Bronchial epithelial cell (primary cell): ENCODE data around the gene PLCE1. TPM values are rescaled to one million over a fixed set of nuclear protein-coding genes. Genes with fewer than 3 reads are reported as not detected.

ENCODE experiments used
- DNase-seq: peaks from one replicate; pipeline ENCODE4 v3.0.0-alpha.2; 2010; ENCODE audit warnings: low read depth
- FAIRE-seq: peaks from 2 replicates; lab custom pipeline; 2011; peaks lifted over from hg19 to GRCh38; lab: Jason Lieb, UNC
- H3K27me3 ChIP-seq: 2 replicates; pipeline ENCODE4 v1.5.1; 2011; ENCODE audit warnings: low read length; ENCODE audit not compliant: control insufficient read depth, insufficient read depth
- H3K36me3 ChIP-seq: 2 replicates; pipeline ENCODE4 v1.5.1; 2011; ENCODE audit warnings: low read length; ENCODE audit not compliant: control insufficient read depth, insufficient read depth
- H3K4me3 ChIP-seq: 2 replicates; pipeline ENCODE4 v1.5.1; 2011; ENCODE audit warnings: mild to moderate bottlenecking, low read depth, low read length, control low read depth
- total RNA-seq: library from RNA; depleted of rRNA; stranded (reverse); fragments of >200 nt; gene quantifications from 2 replicates; pipeline ENCODE4 v1.2.1, GENCODE V29; 2014
- TF ChIP-seq, protein P1 (sequence below): IDR thresholded peaks from 2 replicates; pipeline ENCODE4 v1.5.1; 2011; ENCODE audit warnings: mild to moderate bottlenecking, moderate library complexity, low read length, control low read depth, inconsistent platforms; ENCODE audit not compliant: insufficient read depth, severe bottlenecking

PLCE1 gene
- total RNA-seq, 1 donor from 2014 or later: 0.26 TPM

GRCh38 chr10:94012834-94013233 is 19.1 kb downstream of the PLCE1 start:
- DNase-seq: no peak
- H3K36me3 ChIP-seq: no peaks in the 10 kb centered on the region
- FAIRE-seq: no peak
- no peaks in the 10 kb centered on the region for H3K27me3 ChIP-seq
- no peak overlapping the region for H3K4me3 ChIP-seq
- TF ChIP-seq, protein P1, sequence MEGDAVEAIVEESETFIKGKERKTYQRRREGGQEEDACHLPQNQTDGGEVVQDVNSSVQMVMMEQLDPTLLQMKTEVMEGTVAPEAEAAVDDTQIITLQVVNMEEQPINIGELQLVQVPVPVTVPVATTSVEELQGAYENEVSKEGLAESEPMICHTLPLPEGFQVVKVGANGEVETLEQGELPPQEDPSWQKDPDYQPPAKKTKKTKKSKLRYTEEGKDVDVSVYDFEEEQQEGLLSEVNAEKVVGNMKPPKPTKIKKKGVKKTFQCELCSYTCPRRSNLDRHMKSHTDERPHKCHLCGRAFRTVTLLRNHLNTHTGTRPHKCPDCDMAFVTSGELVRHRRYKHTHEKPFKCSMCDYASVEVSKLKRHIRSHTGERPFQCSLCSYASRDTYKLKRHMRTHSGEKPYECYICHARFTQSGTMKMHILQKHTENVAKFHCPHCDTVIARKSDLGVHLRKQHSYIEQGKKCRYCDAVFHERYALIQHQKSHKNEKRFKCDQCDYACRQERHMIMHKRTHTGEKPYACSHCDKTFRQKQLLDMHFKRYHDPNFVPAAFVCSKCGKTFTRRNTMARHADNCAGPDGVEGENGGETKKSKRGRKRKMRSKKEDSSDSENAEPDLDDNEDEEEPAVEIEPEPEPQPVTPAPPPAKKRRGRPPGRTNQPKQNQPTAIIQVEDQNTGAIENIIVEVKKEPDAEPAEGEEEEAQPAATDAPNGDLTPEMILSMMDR: no peak

DNA sequence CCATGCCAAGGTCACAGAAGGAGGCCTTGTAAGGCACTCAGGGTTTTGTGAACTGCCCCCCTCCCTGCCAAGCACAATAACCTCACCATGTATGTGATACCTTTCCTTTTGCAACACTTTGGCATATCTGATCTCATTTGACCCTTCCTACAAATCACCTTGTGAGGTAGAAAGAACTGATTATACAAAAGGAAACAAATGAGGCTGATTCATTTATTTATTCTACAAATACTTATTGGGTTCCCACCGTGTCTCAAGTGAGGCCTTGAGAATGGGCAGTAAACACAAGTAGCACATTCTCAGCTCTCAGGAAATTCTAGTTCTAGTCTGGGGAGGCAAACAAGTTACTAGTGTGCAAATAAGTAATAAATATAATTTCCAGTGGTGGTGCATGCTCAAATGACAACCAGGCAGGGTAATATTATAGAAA is 19.6 kb downstream of the PLCE1 start:
- no peak for DNase-seq
- H3K27me3 ChIP-seq: no peaks in the 10 kb centered on the region
- TF ChIP-seq, protein P1: no peak
- no peaks in the 10 kb centered on the region for H3K36me3 ChIP-seq
- H3K4me3 ChIP-seq: no peak overlapping the region
- no peak for FAIRE-seq

- TF ChIP-seq, protein P1: no peak
- Histone ChIP-seq H3K4me3 (no peak overlapping the region), H3K27me3 (no peaks in the 10 kb centered on the region), H3K36me3 (no peaks in the 10 kb centered on the region)
- DNase-seq (no peak), FAIRE-seq (no peak)
These were observed 20.6 kb downstream of the PLCE1 start for GRCh38 chr10:94014304-94014703.

- TF ChIP-seq, protein P1: no peak
- Histone ChIP-seq H3K4me3 (no peak overlapping the region), H3K36me3 (no peaks in the 10 kb centered on the region), H3K27me3 (no peaks in the 10 kb centered on the region)
- DNase-seq: no peak
- no peak for FAIRE-seq
These were observed 23.3 kb downstream of the PLCE1 start for GRCh38 chr10:94016727-94017714.

- no peaks in the 10 kb centered on the region for H3K36me3 ChIP-seq
- TF ChIP-seq, protein P1: no peak
- no peaks in the 10 kb centered on the region for H3K27me3 ChIP-seq
- FAIRE-seq: no peak
- DNase-seq: peak; percentile 23
- no peak overlapping the region for H3K4me3 ChIP-seq
These were observed 24.4 kb downstream of the PLCE1 start for GRCh38 chr10:94018107-94018506.

DNA sequence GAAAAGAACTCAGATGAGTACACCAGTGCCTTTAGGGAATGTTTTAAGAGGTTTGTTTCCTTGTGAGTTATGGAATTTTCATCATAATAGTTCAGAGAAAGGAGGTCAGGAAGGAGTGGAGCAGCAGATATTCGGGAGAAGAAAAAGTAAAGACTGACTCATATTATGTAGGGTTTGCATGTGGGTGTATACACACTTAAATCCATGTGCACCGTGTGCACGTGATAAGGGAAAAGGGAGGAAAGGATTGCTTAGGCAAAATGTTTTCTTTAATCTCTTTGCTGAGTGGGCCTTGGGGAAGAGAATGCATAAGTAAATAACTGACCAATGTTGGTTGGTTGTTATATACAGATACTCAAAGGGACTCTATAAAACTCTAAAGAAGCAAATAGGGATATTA is 30.2 kb downstream of the PLCE1 start:
- TF ChIP-seq, protein P1: no peak
- no peak for FAIRE-seq

More for the DNA sequence above, 30.2 kb downstream of the PLCE1 start:
- Histone ChIP-seq H3K4me3 (no peak overlapping the region), H3K36me3 (no peaks in the 10 kb centered on the region), H3K27me3 (no peaks in the 10 kb centered on the region)
- DNase-seq: no peak
